SK-N-SH treated with all-trans-retinoic acid at 6 μM for 48 hours (cell line): ENCODE results near the gene PRKAR1B.

Experiments used
- ATAC-seq: fragments of 200-7000 bp; cut with Tn5 transposase; 3 replicates; pipeline ENCODE4 v1.9.1; 2020; ENCODE audit warnings: mild to moderate bottlenecking, moderate library complexity
- ARNTL ChIP-seq: fragments of 450-650 bp; formaldehyde crosslinking; IDR thresholded peaks from 2 replicates; pipeline ENCODE4 v1.5.0; 2020; ENCODE audit warnings: low read depth, mild to moderate bottlenecking, moderate library complexity, borderline replicate concordance
- BACH2 ChIP-seq: fragments of 250-450 bp; sonication (Bioruptor Pico); IDR thresholded peaks from 2 replicates; pipeline ENCODE4 v1.9.0; 2021; ENCODE audit warnings: mild to moderate bottlenecking, borderline replicate concordance
- CREB5 ChIP-seq: fragments of 250-450 bp; sonication (Bioruptor Pico); IDR thresholded peaks from 2 replicates; pipeline ENCODE4 v1.5.1; 2020; ENCODE audit warnings: low read depth, mild to moderate bottlenecking, moderate library complexity
- CSDC2 ChIP-seq: fragments of 250-450 bp; sonication (Bioruptor Pico); IDR thresholded peaks from 2 replicates; pipeline ENCODE4 v1.5.0; 2020; ENCODE audit warnings: mild to moderate bottlenecking, moderate library complexity
- CSRNP3 ChIP-seq: fragments of 250-450 bp; sonication (Bioruptor Pico); IDR thresholded peaks from 2 replicates; pipeline ENCODE4 v1.5.1; 2021; ENCODE audit warnings: mild to moderate bottlenecking, moderate library complexity
- ESRRG ChIP-seq: fragments of 250-450 bp; sonication (Bioruptor Pico); IDR thresholded peaks from 2 replicates; pipeline ENCODE4 v1.6.1; 2021; ENCODE audit warnings: mild to moderate bottlenecking
- GLIS3 ChIP-seq: fragments of 250-450 bp; sonication (Bioruptor Pico); IDR thresholded peaks from 2 replicates; pipeline ENCODE4 v1.5.0; 2020; ENCODE audit warnings: mild to moderate bottlenecking, moderate library complexity
- ISL1 ChIP-seq: fragments of 250-450 bp; sonication (Bioruptor Pico); IDR thresholded peaks from 2 replicates; pipeline ENCODE4 v2.1.2; 2022; ENCODE audit warnings: mild to moderate bottlenecking, moderate library complexity
- POU6F1 ChIP-seq: fragments of 250-450 bp; sonication (Bioruptor Pico); IDR thresholded peaks from 2 replicates; pipeline ENCODE4 v1.8.0; 2021; ENCODE audit warnings: low read depth, mild to moderate bottlenecking, moderate library complexity, borderline replicate concordance
- PPARA ChIP-seq: fragments of 250-450 bp; sonication (Bioruptor Pico); IDR thresholded peaks from 2 replicates; pipeline ENCODE4 v1.5.0; 2020; ENCODE audit warnings: mild to moderate bottlenecking, borderline replicate concordance
- SNAI2 ChIP-seq: fragments of 250-450 bp; sonication (Bioruptor Pico); IDR thresholded peaks from 2 replicates; pipeline ENCODE4 v1.5.0; 2020; ENCODE audit warnings: mild to moderate bottlenecking, moderate library complexity
- TCF4 ChIP-seq: fragments of 250-450 bp; sonication (Bioruptor Pico); IDR thresholded peaks from 2 replicates; pipeline ENCODE4 v1.8.0; 2021; ENCODE audit warnings: mild to moderate bottlenecking, moderate library complexity, borderline replicate concordance
- TOX ChIP-seq: fragments of 250-450 bp; sonication (Bioruptor Pico); IDR thresholded peaks from 2 replicates; pipeline ENCODE4 v1.8.0; 2021; ENCODE audit warnings: mild to moderate bottlenecking, moderate library complexity, borderline replicate concordance
- TSHZ2 ChIP-seq: fragments of 250-450 bp; sonication (Bioruptor Pico); IDR thresholded peaks from 2 replicates; pipeline ENCODE4 v1.5.0; 2020; ENCODE audit warnings: mild to moderate bottlenecking, moderate library complexity
- ZC3H10 ChIP-seq: fragments of 250-450 bp; sonication (Bioruptor Pico); IDR thresholded peaks from 2 replicates; pipeline ENCODE4 v1.5.1; 2021; ENCODE audit warnings: mild to moderate bottlenecking, moderate library complexity
- ZFP3 ChIP-seq: fragments of 250-450 bp; sonication (Bioruptor Pico); IDR thresholded peaks from 2 replicates; pipeline ENCODE4 v1.5.0; 2020; ENCODE audit warnings: mild to moderate bottlenecking, moderate library complexity
- ZFP30 ChIP-seq: fragments of 450-650 bp; formaldehyde crosslinking; IDR thresholded peaks from 2 replicates; pipeline ENCODE4 v1.5.0; 2022; ENCODE audit warnings: mild to moderate bottlenecking, moderate library complexity
- ZNF565 ChIP-seq: fragments of 450-650 bp; formaldehyde crosslinking; conservative IDR thresholded peaks from 2 replicates; pipeline ENCODE4 v1.5.0; 2020; ENCODE audit warnings: low read depth, mild to moderate bottlenecking, moderate library complexity
- ZNF70 ChIP-seq: fragments of 450-650 bp; formaldehyde crosslinking; IDR thresholded peaks from 2 replicates; pipeline ENCODE4 v1.5.0; 2020; ENCODE audit warnings: mild to moderate bottlenecking, moderate library complexity
- ZNF8 ChIP-seq: fragments of 450-650 bp; formaldehyde crosslinking; IDR thresholded peaks from 2 replicates; pipeline ENCODE4 v1.5.0; 2020; ENCODE audit warnings: mild to moderate bottlenecking, moderate library complexity

PRKAR1B gene

GRCh38 chr7:574661-575395 lies 152.3 kb downstream of the PRKAR1B start:
- no peak for TF ChIP-seq ARNTL
- no peak for ATAC-seq

GRCh38 chr7:573933-574381 lies 153.1 kb downstream of the PRKAR1B start:
- no peak for ATAC-seq
- TF ChIP-seq GLIS3 (CRISPR knock-in tag), result no peak
- no peak for TF ChIP-seq ZNF565
- TF ChIP-seq ESRRG, result no peak
- no peak for TF ChIP-seq CSDC2
- TF ChIP-seq TCF4 (CRISPR knock-in tag), result no peak
- no peak for TF ChIP-seq CREB5 (CRISPR knock-in tag)
- TF ChIP-seq ISL1 (CRISPR knock-in tag), result no peak
- TF ChIP-seq ZFP3 (CRISPR knock-in tag), result no peak
- TF ChIP-seq ZNF70 (CRISPR knock-in tag), result no peak

- TF ChIP-seq ZFP3 (CRISPR knock-in tag) (no peak), GLIS3 (CRISPR knock-in tag) (no peak), ZNF8 (CRISPR knock-in tag) (no peak), ARNTL (no peak)
- no peak for ATAC-seq
Measured at GRCh38 chr7:573269-573932, 153.7 kb downstream of the PRKAR1B start.

- no peak for ATAC-seq
- no peak for TF ChIP-seq ZC3H10
- no peak for TF ChIP-seq TOX
- no peak for TF ChIP-seq ZNF8 (CRISPR knock-in tag)
- TF ChIP-seq PPARA (CRISPR knock-in tag), result no peak
- no peak for TF ChIP-seq ZNF70 (CRISPR knock-in tag)
- TF ChIP-seq TCF4 (CRISPR knock-in tag), result no peak
- no peak for TF ChIP-seq ZFP3 (CRISPR knock-in tag)
- no peak for TF ChIP-seq ZFP30 (CRISPR knock-in tag)
- no peak for TF ChIP-seq ESRRG
- no peak for TF ChIP-seq TSHZ2
- no peak for TF ChIP-seq CREB5 (CRISPR knock-in tag)
- no peak for TF ChIP-seq BACH2 (CRISPR knock-in tag)
- no peak for TF ChIP-seq CSRNP3 (CRISPR knock-in tag)
- no peak for TF ChIP-seq SNAI2 (CRISPR knock-in tag)
- no peak for TF ChIP-seq GLIS3 (CRISPR knock-in tag)
- no peak for TF ChIP-seq ZNF565
- TF ChIP-seq CSDC2, result no peak
- TF ChIP-seq POU6F1 (CRISPR knock-in tag), result no peak
Measured at GRCh38 chr7:572416-573268, 154.4 kb downstream of the PRKAR1B start.
